ENCODE data around the gene B3GALNT1.

GRCh38 chr3:161038725-161039124 is 66.4 kb downstream of the B3GALNT1 start:
- TF ChIP-seq REST (IDR thresholded peaks at IDR 0.05; ENCODE audit: insufficient read depth in 1 of 2, low read depth in 2 of 2, low read length in 2 of 2) (no peak), POLR2AphosphoS5 (IDR thresholded peaks at IDR 0.05; ENCODE audit: low read depth, low read length) (no peak), TAF1 (IDR thresholded peaks at IDR 0.05; ENCODE audit: borderline replicate concordance, insufficient read depth, low read length) (no peak)
